AG04450 (cell line): Measurements from ENCODE around the gene ARHGAP20. TPM values are rescaled to one million over a fixed set of nuclear protein-coding genes. Genes with fewer than 3 reads are reported as not detected.

Experiments
- CTCF ChIA-PET: fragments of 300-600, 350-600 bp; formaldehyde crosslinking; extraction: SDS; loops from one replicate; lab custom pipeline; 2022; ENCODE audit warnings: antibody characterized with exemption, inconsistent platforms; lab: Charles Lee
- POLR2A ChIA-PET: fragments of 350-600 bp; formaldehyde crosslinking; extraction: SDS; loops from one replicate; lab custom pipeline; 2021; ENCODE audit warnings: antibody characterized with exemption, inconsistent platforms; lab: Yijun Ruan, JAX
- DNase-seq: peaks from one replicate; pipeline ENCODE4 v3.0.0-alpha.2; 2011; ENCODE audit warnings: low read depth, low spot score
- H3K27ac ChIP-seq: one replicate; pipeline ENCODE4 v1.5.1; 2012; ENCODE audit warnings: low read depth, low read length, control low read depth
- H3K27me3 ChIP-seq: one replicate; pipeline ENCODE4 v1.6.0; 2012; ENCODE audit warnings: low read length; ENCODE audit not compliant: control insufficient read depth, insufficient read depth
- H3K4me3 ChIP-seq: 2 replicates; pipeline ENCODE4 v1.5.1; 2011; ENCODE audit warnings: mild to moderate bottlenecking, low read depth, low read length, control low read depth
- H3K9me3 ChIP-seq: 2 replicates; pipeline ENCODE4 v1.5.1; 2012; ENCODE audit warnings: low read length; ENCODE audit not compliant: control insufficient read depth, insufficient read depth
- CTCF ChIP-seq: IDR thresholded peaks from 2 replicates; pipeline ENCODE4 v1.5.1; 2011; ENCODE audit warnings: low read depth, low read length, control low read depth, inconsistent platforms
- polyA plus RNA-seq: library from polyadenylated mRNA; depleted of rRNA; stranded (reverse); fragments of >200 nt; gene quantifications from 2 replicates; pipeline ENCODE4 v1.2.3, GENCODE V29; 2011

The ARHGAP20 gene
- polyA plus RNA-seq, 1 experiment: 4.0 TPM

GRCh38 chr11:110712659-110713448, 617 bp upstream of the ARHGAP20 start:
- no peak for DNase-seq
- Histone ChIP-seq H3K27me3 (no peaks in the 10 kb centered on the region), H3K27ac (no peak overlapping the region), H3K4me3 (peak overlapping the region; percentile 73), H3K9me3 (no peaks in the 10 kb centered on the region)
- CTCF ChIA-PET: interaction anchor here (1.0 to 1.9 kb wide), 2 partner anchors 516 to 523 kb away, joined by 3 to 9 read pairs; no protein-coding TSS in a partner anchor
- POLR2A ChIA-PET: no interaction called here
- TF ChIP-seq CTCF: 0 out of 2 replicates have a peak, but pooled peaks have one; percentile 9

DNA sequence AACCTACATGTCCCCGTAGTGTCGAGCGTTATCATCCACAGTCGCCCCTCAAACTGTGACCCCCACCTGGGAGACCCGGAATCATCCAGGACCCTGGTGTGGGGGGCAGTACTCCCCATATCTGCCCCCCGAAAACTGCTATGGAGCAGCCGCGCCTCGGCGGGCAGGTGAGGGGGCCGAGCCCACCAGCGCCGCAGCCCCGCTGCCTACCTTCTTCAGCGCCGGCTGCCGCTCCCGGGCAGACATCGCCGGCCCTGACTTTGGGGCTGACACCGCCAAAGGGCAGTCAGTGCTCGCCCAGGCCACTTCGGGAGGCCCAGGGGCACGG, 825 bp downstream of the ARHGAP20 start:
- TF ChIP-seq CTCF: no peak

DNA sequence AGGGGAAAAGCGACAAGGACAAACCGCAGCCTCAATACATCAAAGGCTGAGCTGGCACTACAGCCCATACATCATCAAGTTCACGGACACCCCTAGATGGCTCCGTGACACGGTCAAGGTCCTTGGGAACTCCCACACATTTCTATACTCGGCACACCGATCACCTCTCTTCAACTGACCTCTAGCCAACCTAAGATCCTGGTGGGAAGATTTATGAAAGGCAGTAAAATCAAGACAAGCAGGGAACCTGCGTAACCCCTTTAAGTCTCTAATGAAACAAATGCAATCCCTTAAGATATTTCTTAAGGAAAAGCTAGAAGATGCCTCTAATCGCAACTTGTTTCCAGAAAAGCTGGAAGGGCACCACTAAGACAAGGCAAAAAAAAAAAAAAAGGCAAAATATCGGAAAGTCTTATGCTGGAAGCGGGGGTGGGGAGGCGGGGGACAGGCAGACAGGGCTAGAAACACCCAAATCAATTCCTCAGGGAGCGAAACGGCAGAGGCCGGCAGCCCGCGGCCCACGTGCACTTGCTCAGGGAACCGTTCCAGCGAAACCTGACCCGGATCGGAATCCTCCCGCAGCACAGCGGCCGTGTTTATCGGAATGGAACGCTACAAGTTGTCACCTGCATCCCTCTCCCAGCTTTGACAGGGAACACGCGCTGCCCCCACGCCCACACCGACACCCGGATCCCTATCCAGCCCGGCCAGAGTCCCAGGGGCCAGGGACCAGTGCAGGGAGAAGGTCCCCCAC, 1.4 kb downstream of the ARHGAP20 start:
- ChIA-PET CTCF (interaction anchor here (1.1 kb wide), 1 partner anchor 740 kb away, joined by 4 read pairs; no protein-coding TSS in a partner anchor), POLR2A (interaction anchor here (0.6 kb wide), 2 partner anchors 145 to 1164 kb away, joined by 3 to 4 read pairs; no protein-coding TSS in a partner anchor)
- Histone ChIP-seq H3K27ac (no peak overlapping the region), H3K9me3 (no peaks in the 10 kb centered on the region), H3K27me3 (no peaks in the 10 kb centered on the region), H3K4me3 (peak overlapping the region; percentile 73)
- no peak for DNase-seq
- TF ChIP-seq CTCF: no peak

More for the DNA sequence above, 825 bp downstream of the ARHGAP20 start:
- DNase-seq: no peak
- H3K27me3 ChIP-seq: no peaks in the 10 kb centered on the region
- peak overlapping the region; percentile 73 for H3K4me3 ChIP-seq
- CTCF ChIA-PET: no interaction called here
- no peak overlapping the region for H3K27ac ChIP-seq
- no peaks in the 10 kb centered on the region for H3K9me3 ChIP-seq
- POLR2A ChIA-PET: no interaction called here

GRCh38 chr11:110704210-110704864, 7.9 kb downstream of the ARHGAP20 start:
- H3K27ac ChIP-seq: no peak overlapping the region
- ChIA-PET CTCF (no interaction called here), POLR2A (no interaction called here)
- H3K27me3 ChIP-seq: no peaks in the 10 kb centered on the region
- no peak overlapping the region for H3K4me3 ChIP-seq
- DNase-seq: no peak
- TF ChIP-seq CTCF: no peak
- H3K9me3 ChIP-seq: no peaks in the 10 kb centered on the region
